ENCODE results near the gene TICRR. TPM values are rescaled to one million over a fixed set of nuclear protein-coding genes. Genes with fewer than 3 reads are reported as not detected.

The TICRR gene
- total RNA-seq, 4 donors from 2014 or later, result 0.60 TPM; not detected in 3

GRCh38 chr15:89660556-89660955, 85.3 kb downstream of the TICRR start:
- TF ChIP-seq EP300 (IDR thresholded peaks at IDR 0.05) (no peak), POLR2A (IDR thresholded peaks at IDR 0.05) (no peak), CTCF (IDR thresholded peaks at IDR 0.05) (no peak)
- no peak for DNase-seq (ENCODE audit: low spot score in 2 of 2)
- 89 to 90% methylated on average over 2 of the region's 2 CpGs for WGBS, 2 donors
- H3K4me1 ChIP-seq, result peaks cover 0 to 27% (median 11%) of the 10 kb centered on the region in 4 donors
- no peaks in the 10 kb centered on the region for H3K36me3 ChIP-seq
- H3K9me3 ChIP-seq, result no peaks in the 10 kb centered on the region
- H3K4me3 ChIP-seq, result no peak overlapping the region
- H3K27me3 ChIP-seq, result no peaks in the 10 kb centered on the region
- H3K27ac ChIP-seq, result no peak overlapping the region

- no peaks in the 10 kb centered on the region for H3K9me3 ChIP-seq
- H3K36me3 ChIP-seq, result no peaks in the 10 kb centered on the region
- H3K27me3 ChIP-seq, result no peaks in the 10 kb centered on the region
- DNase-seq (ENCODE audit: low spot score in 2 of 2), result peak; percentile 60 to 71
- peaks cover 0 to 33% (median 16%) of the 10 kb centered on the region in 4 donors for H3K4me1 ChIP-seq
- peak overlapping the region; percentile 2 to 81 (median 68) for H3K27ac ChIP-seq
- 39 to 57% methylated on average over 11 of the region's 11 CpGs for WGBS, 2 donors
- H3K4me3 ChIP-seq, result peak overlapping the region in 1 of 4 donors; percentile 22
- peak in 1 of 5 experiments; percentile 24 for TF ChIP-seq CTCF (IDR thresholded peaks at IDR 0.05)
- TF ChIP-seq EP300 (IDR thresholded peaks at IDR 0.05), result no peak
- peak in 1 of 2 donors; percentile 21 for TF ChIP-seq POLR2A (IDR thresholded peaks at IDR 0.05)
Observed at GRCh38 chr15:89662893-89663626, 87.8 kb downstream of the TICRR start.

GRCh38 chr15:89664441-89665350, 89.4 kb downstream of the TICRR start:
- Histone ChIP-seq H3K9me3 (no peaks in the 10 kb centered on the region), H3K36me3 (no peaks in the 10 kb centered on the region), H3K27ac (peak overlapping the region; percentile 81 to 91 (median 86)), H3K4me3 (peak overlapping the region in 3 of 4 donors; percentile 24 to 47 (median 45)), H3K4me1 (peaks cover 0 to 33% (median 16%) of the 10 kb centered on the region in 4 donors), H3K27me3 (no peaks in the 10 kb centered on the region)
- DNase-seq (ENCODE audit: low spot score in 2 of 2), result no peak
- TF ChIP-seq EP300 (IDR thresholded peaks at IDR 0.05) (no peak), POLR2A (IDR thresholded peaks at IDR 0.05) (no peak), CTCF (IDR thresholded peaks at IDR 0.05) (no peak)
- 82 to 83% methylated on average over 13 of the region's 13 CpGs for WGBS, 2 donors

- H3K27ac ChIP-seq, result peak overlapping the region; percentile 81 to 91 (median 86)
- H3K36me3 ChIP-seq, result no peaks in the 10 kb centered on the region
- H3K4me3 ChIP-seq, result peak overlapping the region; percentile 24 to 47 (median 39)
- TF ChIP-seq CTCF (IDR thresholded peaks at IDR 0.05) (no peak), EP300 (IDR thresholded peaks at IDR 0.05) (no peak), POLR2A (IDR thresholded peaks at IDR 0.05) (no peak)
- H3K9me3 ChIP-seq, result no peaks in the 10 kb centered on the region
- H3K27me3 ChIP-seq, result no peaks in the 10 kb centered on the region
- H3K4me1 ChIP-seq, result peaks cover 0 to 33% (median 16%) of the 10 kb centered on the region in 4 donors
- WGBS, 2 donors, result 1 to 3% methylated on average over 28 to 48 of the region's 72 CpGs
- DNase-seq (ENCODE audit: low spot score in 2 of 2), result peak in 1 of 2 donors; percentile 23
Observed at GRCh38 chr15:89665449-89666181, 90.3 kb downstream of the TICRR start.

Measured in tibial nerve (tissue), 4 donors.